ENCODE measurements around the gene PILRB. TPM values are rescaled to one million over a fixed set of nuclear protein-coding genes. Genes with fewer than 3 reads are reported as not detected.

PILRB gene
- total and polyA plus RNA-seq, 2 donors = 16.3 to 34.4 TPM

Small RNA genes within 50 kb of the gene (small RNA-seq; reads per million reads assigned to genes)
- gene RF00019 = not detected

Other genes starting within 250 kb of the PILRB start
- 20.6 TPM for gene TAF6, start 238.8 kb upstream of the PILRB start, total RNA-seq
- 55.4 TPM for gene TAF6, start 238.8 kb upstream of the PILRB start, polyA plus RNA-seq
- gene CNPY4, start 238.5 kb upstream of the PILRB start, total RNA-seq = 34.5 TPM
- 26.1 TPM for gene CNPY4, start 238.5 kb upstream of the PILRB start, polyA plus RNA-seq
- 1.3 TPM for gene MBLAC1, start 231.2 kb upstream of the PILRB start, total RNA-seq
- 4.7 TPM for gene MBLAC1, start 231.2 kb upstream of the PILRB start, polyA plus RNA-seq
- 36.3 TPM for gene LAMTOR4, start 209.2 kb upstream of the PILRB start, total RNA-seq
- 251 TPM for gene LAMTOR4, start 209.2 kb upstream of the PILRB start, polyA plus RNA-seq
- gene TRAPPC14, start 199.4 kb upstream of the PILRB start, total RNA-seq = 5.4 TPM
- gene TRAPPC14, start 199.4 kb upstream of the PILRB start, polyA plus RNA-seq = 11.6 TPM
- gene GAL3ST4, start 189.5 kb upstream of the PILRB start, total RNA-seq = 6.5 TPM
- gene GAL3ST4, start 189.5 kb upstream of the PILRB start, polyA plus RNA-seq = 9.8 TPM
- gene GPC2, start 180.7 kb upstream of the PILRB start, total RNA-seq = 3.7 TPM
- 0.80 TPM for gene GPC2, start 180.7 kb upstream of the PILRB start, polyA plus RNA-seq
- gene STAG3, start 180.2 kb upstream of the PILRB start, total RNA-seq = 0.90 TPM
- gene STAG3, start 180.2 kb upstream of the PILRB start, polyA plus RNA-seq = 0.61 TPM
- 0.21 TPM for gene PVRIG, start 138.2 kb upstream of the PILRB start, total RNA-seq
- gene PVRIG, start 138.2 kb upstream of the PILRB start, polyA plus RNA-seq = 0.77 TPM
- gene SPDYE3, start 50.4 kb upstream of the PILRB start, total RNA-seq = not detected
- gene SPDYE3, start 50.4 kb upstream of the PILRB start, polyA plus RNA-seq = 0.10 TPM
- gene PILRA, start 15.4 kb downstream of the PILRB start, total RNA-seq = 2.2 TPM
- gene PILRA, start 15.4 kb downstream of the PILRB start, polyA plus RNA-seq = 27.8 TPM
- gene ZCWPW1, start 70.6 kb downstream of the PILRB start, total RNA-seq = 4.2 TPM
- 8.7 TPM for gene ZCWPW1, start 70.6 kb downstream of the PILRB start, polyA plus RNA-seq
- gene MEPCE, start 71.7 kb downstream of the PILRB start, total RNA-seq = 22.6 TPM
- gene MEPCE, start 71.7 kb downstream of the PILRB start, polyA plus RNA-seq = 40.4 TPM
- 5.1 TPM for gene PPP1R35, start 78.4 kb downstream of the PILRB start, total RNA-seq
- gene PPP1R35, start 78.4 kb downstream of the PILRB start, polyA plus RNA-seq = 33.6 TPM
- not detected for gene SPACDR, start 106.1 kb downstream of the PILRB start, total RNA-seq
- 0.62 TPM for gene SPACDR, start 106.1 kb downstream of the PILRB start, polyA plus RNA-seq
- gene TSC22D4, start 121.1 kb downstream of the PILRB start, total RNA-seq = 16.6 TPM
- 49.6 TPM for gene TSC22D4, start 121.1 kb downstream of the PILRB start, polyA plus RNA-seq
- 1.6 TPM for gene NYAP1, start 125.8 kb downstream of the PILRB start, total RNA-seq
- 1.5 TPM for gene NYAP1, start 125.8 kb downstream of the PILRB start, polyA plus RNA-seq
- gene AGFG2, start 181.1 kb downstream of the PILRB start, total RNA-seq = 9.9 TPM
- gene AGFG2, start 181.1 kb downstream of the PILRB start, polyA plus RNA-seq = 36.6 TPM
- not detected for gene SAP25, start 215.8 kb downstream of the PILRB start, total RNA-seq
- gene SAP25, start 215.8 kb downstream of the PILRB start, polyA plus RNA-seq = 2.5 TPM
- gene LRCH4, start 228.0 kb downstream of the PILRB start, total RNA-seq = 13.7 TPM
- 33.0 TPM for gene LRCH4, start 228.0 kb downstream of the PILRB start, polyA plus RNA-seq
- gene FBXO24, start 228.2 kb downstream of the PILRB start, total RNA-seq = 1.6 TPM
- gene FBXO24, start 228.2 kb downstream of the PILRB start, polyA plus RNA-seq = 0.57 TPM
- gene PCOLCE, start 244.2 kb downstream of the PILRB start, total RNA-seq = 124 TPM
- gene PCOLCE, start 244.2 kb downstream of the PILRB start, polyA plus RNA-seq = 89.5 TPM

Measured in urinary bladder (tissue), 2 donors.